IMR-90 (cell line): ENCODE data around the gene DYNC1H1.
"Not testable (repeated sequence)": the region's sequence is repeated elsewhere in the genome, so short reads cannot be mapped to it uniquely, and the experiment has no call there.

Source experiments
- MAFK ChIP-seq: IDR thresholded peaks from 2 replicates; pipeline ENCODE4 v1.6.1; 2012; ENCODE audit warnings: low read depth, low read length, improper control_type of control experiment
- POLR2A ChIP-seq: IDR thresholded peaks from 2 replicates; pipeline ENCODE4 v1.6.1; 2012; ENCODE audit warnings: mild to moderate bottlenecking, low read depth, low read length
- RCOR1 ChIP-seq: IDR thresholded peaks from 2 replicates; pipeline ENCODE4 v1.6.1; 2012; ENCODE audit warnings: mild to moderate bottlenecking, low read length, improper control_type of control experiment; ENCODE audit not compliant: insufficient replicate concordance
- TF ChIP-seq, protein P1 (sequence below): conservative IDR thresholded peaks from 2 replicates; pipeline ENCODE4 v1.5.1; 2012; ENCODE audit warnings: mild to moderate bottlenecking, low read depth, low read length, improper control_type of control experiment

DNA sequence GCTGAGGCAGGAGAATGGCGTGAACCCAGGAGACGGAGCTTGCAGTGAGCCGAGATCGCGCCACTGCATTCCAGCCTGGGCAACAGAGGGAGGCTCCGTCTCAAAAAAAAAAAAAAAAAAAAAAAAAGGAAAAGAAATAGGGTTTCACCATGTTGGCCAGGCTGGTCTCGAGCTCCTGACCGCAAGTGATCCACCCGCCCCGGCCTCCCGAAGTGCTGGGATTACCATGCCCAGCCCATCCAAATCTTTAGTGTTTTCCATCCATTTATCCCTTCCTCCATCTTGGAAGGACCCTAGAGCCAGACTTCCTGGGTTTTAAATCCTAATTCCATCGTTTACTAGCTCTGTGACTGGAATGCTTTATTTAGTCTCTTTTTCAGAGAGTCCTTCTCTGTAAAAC lies 20.5 kb downstream of the DYNC1H1 start:
- not testable (repeated sequence) for TF ChIP-seq POLR2A, MAFK, RCOR1
- TF ChIP-seq, protein P1, sequence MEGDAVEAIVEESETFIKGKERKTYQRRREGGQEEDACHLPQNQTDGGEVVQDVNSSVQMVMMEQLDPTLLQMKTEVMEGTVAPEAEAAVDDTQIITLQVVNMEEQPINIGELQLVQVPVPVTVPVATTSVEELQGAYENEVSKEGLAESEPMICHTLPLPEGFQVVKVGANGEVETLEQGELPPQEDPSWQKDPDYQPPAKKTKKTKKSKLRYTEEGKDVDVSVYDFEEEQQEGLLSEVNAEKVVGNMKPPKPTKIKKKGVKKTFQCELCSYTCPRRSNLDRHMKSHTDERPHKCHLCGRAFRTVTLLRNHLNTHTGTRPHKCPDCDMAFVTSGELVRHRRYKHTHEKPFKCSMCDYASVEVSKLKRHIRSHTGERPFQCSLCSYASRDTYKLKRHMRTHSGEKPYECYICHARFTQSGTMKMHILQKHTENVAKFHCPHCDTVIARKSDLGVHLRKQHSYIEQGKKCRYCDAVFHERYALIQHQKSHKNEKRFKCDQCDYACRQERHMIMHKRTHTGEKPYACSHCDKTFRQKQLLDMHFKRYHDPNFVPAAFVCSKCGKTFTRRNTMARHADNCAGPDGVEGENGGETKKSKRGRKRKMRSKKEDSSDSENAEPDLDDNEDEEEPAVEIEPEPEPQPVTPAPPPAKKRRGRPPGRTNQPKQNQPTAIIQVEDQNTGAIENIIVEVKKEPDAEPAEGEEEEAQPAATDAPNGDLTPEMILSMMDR = not testable (repeated sequence)
